ENCODE measurements around the gene ACTG1.

ACTG1 gene

DNA sequence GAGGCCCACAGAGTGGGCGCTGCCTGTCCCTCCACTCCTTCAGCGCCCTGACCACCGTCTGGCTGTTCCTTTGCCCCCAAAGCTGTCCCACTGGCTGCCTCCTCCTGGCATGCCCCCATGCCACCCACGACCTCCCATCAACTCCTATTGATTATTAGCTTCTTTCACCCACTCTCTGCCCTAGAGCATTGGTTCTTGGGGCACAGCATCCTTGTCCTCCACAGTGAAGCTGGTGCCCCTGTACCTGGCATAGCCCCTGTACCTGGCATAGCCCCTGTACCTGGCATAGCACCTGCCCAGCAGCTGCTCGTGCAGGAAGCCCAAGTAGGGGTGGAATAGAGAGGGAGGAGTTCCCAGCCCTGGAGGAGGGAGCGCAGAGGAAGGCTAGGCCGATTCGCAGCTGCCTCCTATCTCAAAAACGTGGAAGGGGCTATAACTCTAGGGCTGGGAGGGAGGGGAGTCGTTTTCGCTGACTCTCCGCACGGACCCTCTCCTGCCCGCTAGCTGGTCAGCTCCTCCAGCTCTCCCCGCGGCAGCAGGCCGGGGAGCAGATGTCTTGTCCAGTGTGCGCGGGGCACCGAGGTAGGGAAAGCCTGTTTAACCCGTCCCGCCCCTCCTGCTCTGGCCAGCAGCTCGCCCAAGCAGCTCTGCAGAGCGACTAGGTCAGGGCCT lies 5.7 kb upstream of the ACTG1 start:
- DNase-seq, result no peak

GRCh38 chr17:81517339-81518112 lies 4.9 kb upstream of the ACTG1 start:
- DNase-seq, result no peak

DNA sequence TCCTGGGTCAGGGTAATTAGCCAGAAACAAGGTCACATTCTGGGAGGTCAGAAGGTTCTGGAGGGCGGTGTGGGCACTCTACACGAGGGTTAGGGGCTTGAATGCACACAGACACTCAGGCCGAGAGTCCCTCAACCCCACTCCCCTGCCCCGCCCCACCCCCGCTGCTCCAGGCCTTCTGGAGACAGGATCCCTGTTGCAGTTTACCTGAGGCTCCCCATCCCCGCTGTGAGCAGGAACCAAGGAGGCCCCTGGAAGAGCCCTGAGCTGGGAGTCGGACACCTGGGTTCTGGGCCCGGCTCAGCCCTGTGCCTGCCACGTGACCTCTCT lies 4.4 kb upstream of the ACTG1 start:
- no peak for DNase-seq

GRCh38 chr17:81516439-81516838 lies 3.8 kb upstream of the ACTG1 start:
- DNase-seq, result no peak

- no peak for DNase-seq
Observed at GRCh38 chr17:81515530-81516041, 3.0 kb upstream of the ACTG1 start.

DNA sequence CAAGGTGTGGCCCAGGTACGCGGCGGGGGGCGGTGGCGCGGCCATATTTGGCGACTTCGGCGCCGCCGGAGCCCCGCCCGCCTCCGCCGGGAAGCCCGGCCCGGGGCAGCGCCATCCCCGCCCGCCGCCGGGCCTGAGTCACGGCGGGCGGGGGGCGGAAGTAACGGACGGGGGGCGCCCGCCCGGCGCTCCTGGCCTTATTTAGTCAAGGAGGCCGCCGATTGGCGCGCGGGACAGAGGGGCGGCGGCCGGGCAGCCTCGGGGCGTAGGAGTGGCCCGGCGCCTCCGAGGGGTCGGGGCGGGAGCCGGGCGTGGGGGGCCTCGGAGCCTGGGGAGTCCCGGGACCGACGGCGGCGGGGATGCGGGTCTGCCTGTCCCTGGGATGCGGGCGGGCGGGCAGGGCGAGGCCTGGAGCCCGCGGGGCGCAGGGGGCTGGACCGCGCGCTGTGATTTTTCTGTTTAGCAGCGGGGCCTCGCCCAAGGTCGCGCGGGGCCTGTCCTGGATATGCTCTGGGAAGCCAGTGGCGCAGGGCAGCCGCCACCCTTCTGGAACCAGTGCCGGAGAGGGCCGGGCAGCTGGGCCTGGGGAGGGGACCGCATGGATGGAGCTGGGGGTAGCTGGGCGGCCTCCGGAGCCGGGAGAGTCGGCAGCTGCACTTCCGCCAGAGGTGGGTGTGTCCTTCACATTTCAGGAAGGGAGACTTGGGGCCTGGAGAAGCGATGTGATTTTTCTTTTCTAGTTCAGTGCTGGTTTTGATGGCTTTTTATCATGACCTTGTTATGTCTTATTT lies 2.3 kb upstream of the ACTG1 start:
- DNase-seq, result peak in 26 of 58 donors; percentile 24 to 70 (median 42)

- no peak for DNase-seq
Observed at GRCh38 chr17:81514489-81514738, 1.8 kb upstream of the ACTG1 start.

DNA sequence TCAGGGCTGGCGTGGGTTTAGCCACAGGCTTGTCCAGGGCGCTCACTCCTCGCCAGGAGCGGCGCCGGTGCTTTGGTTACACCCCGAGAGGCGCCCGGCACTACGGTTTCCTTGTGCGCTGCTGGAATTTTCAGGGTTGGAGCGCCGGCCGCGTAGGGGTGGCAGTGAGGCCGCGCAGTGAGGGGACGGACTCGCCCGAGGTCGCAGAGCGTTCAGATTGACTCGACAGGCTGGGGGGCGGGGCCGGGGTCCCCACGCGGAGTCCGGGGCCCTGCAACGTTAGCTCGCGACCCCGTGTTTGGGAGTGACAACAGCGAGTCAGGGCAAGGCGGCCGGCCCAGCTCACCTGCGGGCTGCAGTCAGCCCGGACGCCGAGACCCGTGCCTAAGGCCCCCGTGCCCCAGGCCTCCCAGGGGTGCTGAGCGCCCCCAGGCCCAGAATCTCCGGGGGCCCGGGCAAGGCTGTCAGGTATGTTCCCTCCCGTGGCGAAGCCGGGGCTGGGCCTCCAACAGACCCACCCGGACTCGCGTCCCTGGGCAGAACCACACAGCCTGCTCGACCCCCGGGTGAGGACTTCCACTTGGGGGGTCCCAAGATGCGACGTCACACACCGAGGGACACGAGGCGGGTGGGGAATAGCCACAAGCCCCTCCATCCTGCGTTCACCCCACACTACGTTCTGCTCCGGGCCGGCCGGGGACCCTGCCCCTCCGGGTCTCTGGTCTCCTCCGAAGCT lies 1.3 kb upstream of the ACTG1 start:
- peak in 35 of 58 donors; percentile 35 to 72 (median 57) for DNase-seq

GRCh38 chr17:81513372-81513752 lies 763 bp upstream of the ACTG1 start:
- DNase-seq, result peak in 35 of 58 donors; percentile 41 to 72 (median 58)

DNA sequence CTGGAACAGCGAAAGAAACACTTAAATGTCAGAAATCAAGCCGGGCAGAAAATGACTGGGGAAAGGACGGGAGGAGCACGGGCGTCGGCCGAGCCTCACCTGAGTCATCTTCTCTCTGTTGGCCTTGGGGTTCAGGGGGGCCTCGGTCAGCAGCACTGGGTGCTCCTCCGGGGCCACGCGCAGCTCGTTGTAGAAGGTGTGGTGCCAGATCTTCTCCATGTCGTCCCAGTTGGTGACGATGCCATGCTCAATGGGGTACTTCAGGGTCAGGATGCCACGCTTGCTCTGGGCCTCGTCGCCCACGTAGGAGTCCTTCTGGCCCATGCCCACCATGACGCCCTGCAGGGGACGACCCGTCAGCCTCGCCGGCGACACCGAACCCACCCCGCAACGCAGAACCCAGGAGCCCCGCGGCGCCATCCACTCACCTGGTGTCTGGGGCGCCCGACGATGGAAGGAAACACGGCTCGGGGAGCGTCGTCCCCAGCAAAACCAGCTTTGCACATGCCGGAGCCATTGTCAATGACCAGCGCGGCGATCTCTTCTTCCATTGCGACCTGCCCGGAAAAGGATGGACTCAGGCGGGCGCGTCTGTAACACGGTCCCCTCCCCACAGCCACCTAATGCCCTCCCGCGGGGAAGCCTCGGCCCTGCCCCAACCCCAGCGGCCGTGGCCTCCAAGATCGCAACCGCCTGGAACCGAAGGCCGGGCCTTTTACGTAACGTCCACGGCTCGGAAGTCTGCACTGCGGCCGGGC lies 616 bp downstream of the ACTG1 start:
- DNase-seq, result peak in 1 of 58 donors; percentile 74

GRCh38 chr17:81511554-81511803 lies 1.1 kb downstream of the ACTG1 start:
- no peak for DNase-seq

DNA sequence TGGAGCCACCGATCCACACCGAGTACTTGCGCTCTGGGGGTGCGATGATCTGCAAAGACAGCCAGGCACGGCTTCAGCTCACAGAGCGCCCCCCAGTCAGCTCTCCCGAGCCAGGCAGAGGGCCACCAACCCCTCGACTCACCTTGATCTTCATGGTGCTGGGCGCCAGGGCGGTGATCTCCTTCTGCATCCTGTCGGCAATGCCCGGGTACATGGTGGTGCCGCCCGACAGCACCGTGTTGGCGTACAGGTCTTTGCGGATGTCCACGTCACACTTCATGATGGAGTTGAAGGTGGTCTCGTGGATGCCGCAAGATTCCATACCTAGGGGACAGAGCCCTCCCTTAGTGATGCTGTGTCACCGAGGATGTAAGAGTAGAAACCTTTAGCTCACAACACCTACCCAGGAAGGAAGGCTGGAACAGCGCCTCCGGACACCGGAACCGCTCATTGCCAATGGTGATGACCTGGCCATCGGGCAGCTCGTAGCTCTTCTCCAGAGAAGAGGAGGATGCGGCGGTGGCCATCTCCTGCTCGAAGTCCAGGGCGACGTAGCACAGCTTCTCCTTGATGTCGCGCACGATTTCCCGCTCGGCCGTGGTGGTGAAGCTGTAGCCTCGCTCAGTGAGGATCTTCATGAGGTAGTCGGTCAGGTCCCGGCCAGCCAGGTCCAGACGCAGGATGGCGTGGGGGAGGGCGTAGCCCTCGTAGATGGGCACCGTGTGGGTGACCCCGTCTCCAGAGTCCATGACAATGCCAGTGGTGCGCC lies 1.6 kb downstream of the ACTG1 start:
- DNase-seq, result peak in 2 of 58 donors; percentile 13 to 16

DNA sequence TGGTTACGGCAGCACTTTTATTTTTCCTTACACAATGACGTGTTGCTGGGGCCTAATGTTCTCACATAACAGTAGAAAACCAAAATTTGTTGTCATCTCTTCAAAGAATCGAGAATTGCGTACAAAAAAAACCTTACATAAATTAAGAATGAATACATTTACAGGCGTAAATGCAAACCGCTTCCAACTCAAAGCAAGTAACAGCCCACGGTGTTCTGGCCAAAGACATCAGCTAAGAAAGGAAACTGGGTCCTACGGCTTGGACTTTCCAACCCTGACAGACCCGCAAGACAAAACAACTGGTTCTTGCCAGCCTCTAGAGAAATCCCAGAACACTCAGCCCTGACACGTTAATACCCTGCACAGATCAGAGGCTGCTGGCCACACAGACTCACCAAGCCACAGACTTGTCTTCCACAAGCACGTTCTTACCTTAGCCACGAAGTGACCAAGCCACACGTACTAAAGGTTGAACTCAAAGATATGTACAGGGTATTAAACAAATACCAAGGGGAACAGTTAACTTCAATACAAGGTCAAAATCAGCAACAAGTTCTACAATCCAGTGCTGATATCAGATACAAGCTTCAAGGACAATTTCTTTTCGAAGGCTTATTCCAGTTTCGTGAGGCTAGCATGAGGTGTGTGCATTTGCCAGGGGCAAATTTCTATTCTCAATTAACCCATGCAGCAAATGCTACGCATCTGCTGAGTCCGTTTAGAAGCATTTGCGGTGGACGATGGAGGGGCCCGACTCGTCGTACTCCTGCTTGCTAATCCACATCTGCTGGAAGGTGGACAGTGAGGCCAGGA lies 2.4 kb downstream of the ACTG1 start:
- DNase-seq, result no peak

GRCh38 chr17:81509207-81509971 lies 3.2 kb downstream of the ACTG1 start:
- DNase-seq, result no peak

DNA sequence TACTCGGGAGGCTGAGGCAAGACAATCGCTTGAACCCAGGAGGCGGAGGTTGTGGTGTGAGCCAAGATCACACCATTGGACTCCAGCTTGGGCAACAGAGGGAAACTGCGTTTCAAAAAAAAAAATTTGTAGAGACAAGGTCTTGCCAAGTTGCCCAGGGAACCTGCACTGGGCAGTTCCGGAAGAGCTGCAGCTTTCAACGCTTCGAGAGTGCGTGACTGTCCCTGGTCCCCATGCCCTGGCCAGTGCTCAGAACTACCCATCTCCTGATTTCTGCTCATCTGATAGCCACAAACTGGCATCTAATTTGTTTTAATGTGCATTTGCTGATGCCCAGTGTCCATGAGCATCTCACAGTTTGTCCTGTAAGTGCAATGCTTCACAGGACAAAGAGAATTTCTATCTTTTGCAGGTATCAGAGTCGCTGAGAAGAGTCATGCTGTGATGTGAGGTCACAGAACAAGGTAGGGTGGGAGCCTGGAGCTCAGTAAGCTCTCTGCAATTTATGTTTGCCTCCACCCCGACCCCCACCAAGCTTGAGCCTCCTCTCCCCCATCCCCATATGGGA lies 3.9 kb downstream of the ACTG1 start:
- no peak for DNase-seq

DNA sequence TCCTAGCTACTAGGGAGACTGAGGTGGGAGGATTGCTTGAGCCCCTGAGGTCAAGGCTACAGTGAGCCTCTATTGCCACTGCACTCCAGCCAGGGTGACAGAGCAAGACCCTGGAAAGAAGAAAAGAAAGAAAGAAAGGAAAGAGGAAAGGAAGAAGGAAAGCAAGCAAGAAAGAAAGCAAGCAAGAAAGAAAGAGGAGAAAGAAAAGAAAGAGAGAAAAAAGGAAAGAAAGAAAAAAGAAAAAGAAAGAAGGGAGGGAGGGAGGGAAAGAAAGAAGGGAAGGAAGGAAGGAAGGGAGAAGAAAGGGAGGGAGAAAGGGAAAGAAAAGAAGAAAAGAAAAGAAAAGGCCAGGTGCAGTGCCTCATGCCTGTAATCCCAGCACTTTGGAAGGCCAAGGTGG lies 9.0 kb downstream of the ACTG1 start:
- DNase-seq, result no peak

DNA sequence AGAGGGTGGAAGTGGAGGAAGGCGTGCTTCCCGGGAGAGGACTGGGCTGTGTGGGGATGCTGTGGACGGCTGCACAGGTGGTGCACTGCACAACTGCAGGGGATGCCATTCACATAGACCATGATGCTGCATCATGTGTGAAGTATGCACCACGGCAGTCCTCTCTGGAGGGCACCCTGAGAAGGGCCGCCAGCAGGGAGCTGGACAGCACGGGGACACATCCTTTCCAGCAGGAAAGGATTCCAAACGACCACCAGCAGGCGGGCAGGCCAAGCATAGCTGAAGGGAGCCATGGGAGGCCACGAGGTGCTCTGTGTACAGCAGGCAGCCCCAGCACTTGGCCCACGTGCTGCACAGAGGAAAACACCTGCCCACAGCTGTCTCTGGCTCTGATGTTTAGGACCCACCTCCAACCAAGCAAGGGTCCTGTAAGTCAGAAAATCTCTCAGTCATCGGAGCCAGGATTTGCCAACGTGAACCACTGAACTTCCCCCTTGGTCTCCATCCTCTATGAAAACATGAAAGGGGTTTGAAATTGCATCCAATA lies 10.1 kb downstream of the ACTG1 start:
- DNase-seq, result no peak

- no peak for DNase-seq
Observed at GRCh38 chr17:81500047-81500446, 12.6 kb downstream of the ACTG1 start.
